H9 (cell line): ENCODE results near the gene RGS13. TPM values are rescaled to one million over a fixed set of nuclear protein-coding genes. Genes with fewer than 3 reads are reported as not detected.

Experiments used
- DNase-seq: peaks from one replicate; pipeline ENCODE4 v3.0.0-alpha.2; 2017
- H2AFZ ChIP-seq: one replicate; pipeline ENCODE4 v1.6.1; 2013; ENCODE audit warnings: mild to moderate bottlenecking, low read length, control low read depth, moderate library complexity
- H2AK5ac ChIP-seq: 2 replicates; pipeline ENCODE4 v1.6.1; 2013; ENCODE audit warnings: low read length, control low read depth, mixed read lengths; ENCODE audit not compliant: insufficient read length
- H2BK120ac ChIP-seq: one replicate; pipeline ENCODE4 v1.6.1; 2013; ENCODE audit warnings: low read depth, mild to moderate bottlenecking, low read length, control low read depth, inconsistent platforms; ENCODE audit not compliant: poor library complexity, severe bottlenecking
- H2BK12ac ChIP-seq: 2 replicates; pipeline ENCODE4 v1.6.1; 2013; ENCODE audit warnings: low read length, control low read depth, mixed read lengths, low read depth; ENCODE audit not compliant: insufficient read length
- H2BK15ac ChIP-seq: 2 replicates; pipeline ENCODE4 v1.6.1; 2013; ENCODE audit warnings: low read depth, low read length, control low read depth
- H2BK20ac ChIP-seq: one replicate; pipeline ENCODE4 v1.6.1; 2013; ENCODE audit warnings: low read depth, mild to moderate bottlenecking, low read length, control low read depth, inconsistent platforms; ENCODE audit not compliant: poor library complexity, severe bottlenecking
- H2BK5ac ChIP-seq: 2 replicates; pipeline ENCODE4 v1.6.1; 2013; ENCODE audit warnings: low read length, control low read depth, mixed read lengths; ENCODE audit not compliant: insufficient read length
- H3K14ac ChIP-seq: 2 replicates; pipeline ENCODE4 v1.6.1; 2013; ENCODE audit warnings: low read length, control low read depth; ENCODE audit not compliant: insufficient read depth
- H3K18ac ChIP-seq: 2 replicates; pipeline ENCODE4 v1.6.1; 2013; ENCODE audit warnings: low read depth, mild to moderate bottlenecking, mixed read lengths, low read length, control low read depth; ENCODE audit not compliant: insufficient read length
- H3K23ac ChIP-seq: 2 replicates; pipeline ENCODE4 v1.6.1; 2013; ENCODE audit warnings: low read length, control low read depth, mixed read lengths, low read depth; ENCODE audit not compliant: insufficient read length
- H3K23me2 ChIP-seq: 2 replicates; pipeline ENCODE4 v1.6.1; 2013; ENCODE audit warnings: low read depth, mild to moderate bottlenecking, mixed read lengths, low read length, control low read depth; ENCODE audit not compliant: insufficient read length, poor library complexity, severe bottlenecking
- H3K27ac ChIP-seq: 2 replicates; pipeline ENCODE4 v1.5.1; 2013; ENCODE audit warnings: low read length, control low read depth, mixed read lengths, low read depth; ENCODE audit not compliant: insufficient read length
- H3K27me3 ChIP-seq: 2 replicates; pipeline ENCODE4 v1.6.1; 2013; ENCODE audit warnings: low read length, control low read depth, inconsistent platforms; ENCODE audit not compliant: insufficient read depth
- H3K4ac ChIP-seq: 2 replicates; pipeline ENCODE4 v1.6.1; 2013; ENCODE audit warnings: low read depth, mild to moderate bottlenecking, control low read depth, inconsistent platforms, low read length, moderate library complexity
- H3K4me1 ChIP-seq: 2 replicates; pipeline ENCODE4 v1.6.1; 2013; ENCODE audit warnings: low read length, control low read depth, inconsistent platforms; ENCODE audit not compliant: insufficient read depth
- H3K4me2 ChIP-seq: 2 replicates; pipeline ENCODE4 v1.6.1; 2013; ENCODE audit warnings: low read length, control low read depth, mixed read lengths; ENCODE audit not compliant: insufficient read length, insufficient read depth
- H3K56ac ChIP-seq: 2 replicates; pipeline ENCODE4 v1.6.1; 2013; ENCODE audit warnings: low read depth, mild to moderate bottlenecking, mixed read lengths, low read length, control low read depth; ENCODE audit not compliant: insufficient read length
- H3K79me1 ChIP-seq: 2 replicates; pipeline ENCODE4 v1.6.1; 2013; ENCODE audit warnings: low read depth, mild to moderate bottlenecking, moderate library complexity, low read length, control low read depth, inconsistent platforms; ENCODE audit not compliant: insufficient read depth, poor library complexity, severe bottlenecking
- H3K79me2 ChIP-seq: 2 replicates; pipeline ENCODE4 v1.6.1; 2013; ENCODE audit warnings: low read length, control low read depth, inconsistent platforms; ENCODE audit not compliant: insufficient read depth
- H3K9ac ChIP-seq: 2 replicates; pipeline ENCODE4 v1.6.1; 2013; ENCODE audit warnings: low read length, control low read depth, mixed read lengths; ENCODE audit not compliant: insufficient read length; ENCODE audit errors: extremely low read depth
- H3K9me3 ChIP-seq: one replicate; pipeline ENCODE4 v1.6.1; 2013; ENCODE audit warnings: low read depth, low read length, inconsistent platforms; ENCODE audit not compliant: control insufficient read depth
- H3T11ph ChIP-seq: one replicate; pipeline ENCODE4 v1.6.1; 2013; ENCODE audit warnings: mild to moderate bottlenecking, low read length, control low read depth, inconsistent platforms
- H4K20me1 ChIP-seq: one replicate; pipeline ENCODE4 v1.6.1; 2013; ENCODE audit not compliant: control insufficient read depth, insufficient read length, insufficient read depth
- H4K5ac ChIP-seq: 2 replicates; pipeline ENCODE4 v1.6.1; 2013; ENCODE audit warnings: low read depth, mild to moderate bottlenecking, mixed read lengths, low read length, control low read depth; ENCODE audit not compliant: insufficient read length
- H4K8ac ChIP-seq: replicated peaks from 2 replicates; pipeline ENCODE4 v1.6.1; 2013; ENCODE audit warnings: low read length, control low read depth, mixed read lengths, low read depth; ENCODE audit not compliant: insufficient read length
- H4K91ac ChIP-seq: 2 replicates; pipeline ENCODE4 v1.6.1; 2013; ENCODE audit warnings: low read depth, mild to moderate bottlenecking, moderate library complexity, mixed read lengths, low read length, control low read depth; ENCODE audit not compliant: insufficient read length
- H3K27ac Mint-ChIP-seq, 3 experiments: 2 replicates in 2 of 3; 3 replicates in 1 of 3; pipeline ENCODE4 v1.8.0; 2020 to 2021; ENCODE audit warnings: mixed read lengths in 3 of 3, mild to moderate bottlenecking in 1 of 3, moderate library complexity in 1 of 3
- H3K27me3 Mint-ChIP-seq: 2 replicates; pipeline ENCODE4 v1.8.0; 2021; ENCODE audit warnings: low read depth, mild to moderate bottlenecking, moderate library complexity, mixed read lengths
- H3K36me3 Mint-ChIP-seq, 3 experiments: 2 replicates in 2 of 3; 3 replicates in 1 of 3; pipeline ENCODE4 v1.8.0; 2020 to 2021; ENCODE audit warnings: low read depth in 3 of 3, mixed read lengths in 3 of 3; ENCODE audit not compliant: insufficient read depth in 1 of 3
- H3K4me1 Mint-ChIP-seq, 2 experiments: 2 replicates each; pipeline ENCODE4 v1.8.0; 2020; ENCODE audit warnings: mixed read lengths in 2 of 2
- H3K4me3 Mint-ChIP-seq, 2 experiments: 2 replicates in 1 of 2; 3 replicates in 1 of 2; pipeline ENCODE4 v1.8.0; 2020 to 2021; ENCODE audit warnings: mild to moderate bottlenecking in 2 of 2, mixed read lengths in 2 of 2, moderate library complexity in 1 of 2
- H3K9me3 Mint-ChIP-seq, 2 experiments: 2 replicates in 1 of 2; 3 replicates in 1 of 2; pipeline ENCODE4 v1.8.0; 2020; ENCODE audit warnings: mild to moderate bottlenecking in 2 of 2, mixed read lengths in 2 of 2, moderate library complexity in 1 of 2
- WGBS: extraction: QIAGEN DNeasy Blood & Tissue Kit; methylation state at CpG from one replicate; pipeline ENCODE4 v1.1.7; 2013; ENCODE audit warnings: missing lambda C conversion rate, low lambda C conversion rate, mixed read lengths; ENCODE audit not compliant: insufficient read length; ENCODE audit errors: extremely low coverage; 5-methylcytosine and 5-hydroxymethylcytosine counted together
- total RNA-seq: library from RNA; stranded (reverse); gene quantifications from 2 replicates; pipeline ENCODE4 v1.2.1, GENCODE V29; 2021
- TF ChIP-seq, protein P1 (sequence below): fragments of 200-600 bp; sonication (generic); conservative IDR thresholded peaks from 3 replicates; pipeline ENCODE4 v1.8.0; 2021; ENCODE audit warnings: antibody characterized with exemption, mild to moderate bottlenecking

RGS13 gene
- total RNA-seq, 1 experiment from 2014 or later: not detected

DNA sequence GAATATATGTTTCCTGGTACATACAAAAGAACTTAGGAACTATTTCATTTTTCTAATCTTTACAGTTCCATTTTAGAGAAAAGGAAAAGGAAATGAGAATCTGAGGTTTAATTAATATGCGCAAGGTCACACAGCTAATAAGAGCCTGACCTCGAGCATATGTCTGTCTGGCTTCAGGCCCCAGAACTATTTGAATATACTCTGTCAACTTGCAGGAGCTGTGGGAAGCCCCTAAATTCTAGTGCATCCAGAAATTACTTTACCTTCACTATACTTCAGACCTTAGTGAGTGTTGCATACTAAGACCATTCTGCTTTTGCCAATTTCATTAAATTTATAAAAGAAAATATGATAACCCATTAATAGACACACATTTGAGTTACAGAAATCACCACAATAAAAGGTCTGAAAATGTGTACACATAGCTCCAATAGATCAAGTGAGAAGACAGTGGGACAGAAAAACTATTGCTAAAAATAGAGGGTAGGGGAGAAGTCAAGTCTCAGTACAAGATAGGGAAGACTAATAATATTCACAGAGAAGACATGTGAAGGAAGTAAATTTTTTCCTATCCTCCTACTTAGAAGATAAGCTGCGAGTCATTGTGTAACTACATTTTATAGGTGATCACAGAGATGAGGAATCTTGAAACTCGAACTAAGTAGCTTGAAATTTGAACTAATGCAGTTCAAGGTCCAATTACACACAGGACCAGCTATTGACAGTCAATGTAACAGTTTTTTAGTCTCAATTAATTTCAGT, 3.8 kb downstream of the RGS13 start:
- Histone ChIP-seq H3K23me2 (no peaks in the 10 kb centered on the region), H4K8ac (no peak overlapping the region), H2AFZ (no peak overlapping the region), H4K20me1 (no peaks in the 10 kb centered on the region), H3T11ph (no peak overlapping the region), H4K5ac (no peak overlapping the region), H3K14ac (no peak overlapping the region), H3K23ac (no peak overlapping the region), H3K79me2 (no peaks in the 10 kb centered on the region), H4K91ac (no peak overlapping the region), H3K4me2 (no peak overlapping the region), H3K27me3 (no peaks in the 10 kb centered on the region), H3K9ac (no peak overlapping the region), H2BK20ac (no peak overlapping the region), H3K27ac (no peak overlapping the region), H3K4ac (no peak overlapping the region), H3K4me1 (no peaks in the 10 kb centered on the region), H3K79me1 (no peaks in the 10 kb centered on the region), H3K9me3 (no peaks in the 10 kb centered on the region), H2BK120ac (no peak overlapping the region), H3K56ac (no peak overlapping the region), H2BK15ac (no peak overlapping the region), H3K18ac (no peak overlapping the region), H2BK12ac (no peak overlapping the region), H2AK5ac (no peak overlapping the region), H2BK5ac (no peak overlapping the region)
- TF ChIP-seq, protein P1, sequence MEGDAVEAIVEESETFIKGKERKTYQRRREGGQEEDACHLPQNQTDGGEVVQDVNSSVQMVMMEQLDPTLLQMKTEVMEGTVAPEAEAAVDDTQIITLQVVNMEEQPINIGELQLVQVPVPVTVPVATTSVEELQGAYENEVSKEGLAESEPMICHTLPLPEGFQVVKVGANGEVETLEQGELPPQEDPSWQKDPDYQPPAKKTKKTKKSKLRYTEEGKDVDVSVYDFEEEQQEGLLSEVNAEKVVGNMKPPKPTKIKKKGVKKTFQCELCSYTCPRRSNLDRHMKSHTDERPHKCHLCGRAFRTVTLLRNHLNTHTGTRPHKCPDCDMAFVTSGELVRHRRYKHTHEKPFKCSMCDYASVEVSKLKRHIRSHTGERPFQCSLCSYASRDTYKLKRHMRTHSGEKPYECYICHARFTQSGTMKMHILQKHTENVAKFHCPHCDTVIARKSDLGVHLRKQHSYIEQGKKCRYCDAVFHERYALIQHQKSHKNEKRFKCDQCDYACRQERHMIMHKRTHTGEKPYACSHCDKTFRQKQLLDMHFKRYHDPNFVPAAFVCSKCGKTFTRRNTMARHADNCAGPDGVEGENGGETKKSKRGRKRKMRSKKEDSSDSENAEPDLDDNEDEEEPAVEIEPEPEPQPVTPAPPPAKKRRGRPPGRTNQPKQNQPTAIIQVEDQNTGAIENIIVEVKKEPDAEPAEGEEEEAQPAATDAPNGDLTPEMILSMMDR: no peak
- Mint-ChIP-seq H3K4me3 (no peak overlapping the region), H3K9me3 (no peaks in the 10 kb centered on the region), H3K27ac (no peak overlapping the region), H3K27me3 (no peaks in the 10 kb centered on the region), H3K4me1 (no peaks in the 10 kb centered on the region), H3K36me3 (no peaks in the 10 kb centered on the region)
- no peak for DNase-seq
- WGBS: no CpG with 5 or more reads among the region's 4 CpGs
